NCI-H128 (cell line): ENCODE data around the gene UTP14A.
"Not testable (repeated sequence)": the region's sequence is repeated elsewhere in the genome, so short reads cannot be mapped to it uniquely, and the experiment has no call there.

Experiments used
- DNase-seq: peaks from one replicate; lab custom pipeline; 2025; ENCODE audit not compliant: unreplicated experiment; lab: John Stamatoyannopoulos, UW

UTP14A gene, protein sequence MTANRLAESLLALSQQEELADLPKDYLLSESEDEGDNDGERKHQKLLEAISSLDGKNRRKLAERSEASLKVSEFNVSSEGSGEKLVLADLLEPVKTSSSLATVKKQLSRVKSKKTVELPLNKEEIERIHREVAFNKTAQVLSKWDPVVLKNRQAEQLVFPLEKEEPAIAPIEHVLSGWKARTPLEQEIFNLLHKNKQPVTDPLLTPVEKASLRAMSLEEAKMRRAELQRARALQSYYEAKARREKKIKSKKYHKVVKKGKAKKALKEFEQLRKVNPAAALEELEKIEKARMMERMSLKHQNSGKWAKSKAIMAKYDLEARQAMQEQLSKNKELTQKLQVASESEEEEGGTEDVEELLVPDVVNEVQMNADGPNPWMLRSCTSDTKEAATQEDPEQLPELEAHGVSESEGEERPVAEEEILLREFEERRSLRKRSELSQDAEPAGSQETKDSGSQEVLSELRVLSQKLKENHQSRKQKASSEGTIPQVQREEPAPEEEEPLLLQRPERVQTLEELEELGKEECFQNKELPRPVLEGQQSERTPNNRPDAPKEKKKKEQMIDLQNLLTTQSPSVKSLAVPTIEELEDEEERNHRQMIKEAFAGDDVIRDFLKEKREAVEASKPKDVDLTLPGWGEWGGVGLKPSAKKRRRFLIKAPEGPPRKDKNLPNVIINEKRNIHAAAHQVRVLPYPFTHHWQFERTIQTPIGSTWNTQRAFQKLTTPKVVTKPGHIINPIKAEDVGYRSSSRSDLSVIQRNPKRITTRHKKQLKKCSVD

GRCh38 chrX:129905787-129906580, at the start of gene UTP14A:
Gene UTP14A, plus strand, starts transcription at chrX:129906164. Its CDS starts 47 bp downstream, at chrX:129906211.
- DNase-seq, result peak; percentile 63

DNA sequence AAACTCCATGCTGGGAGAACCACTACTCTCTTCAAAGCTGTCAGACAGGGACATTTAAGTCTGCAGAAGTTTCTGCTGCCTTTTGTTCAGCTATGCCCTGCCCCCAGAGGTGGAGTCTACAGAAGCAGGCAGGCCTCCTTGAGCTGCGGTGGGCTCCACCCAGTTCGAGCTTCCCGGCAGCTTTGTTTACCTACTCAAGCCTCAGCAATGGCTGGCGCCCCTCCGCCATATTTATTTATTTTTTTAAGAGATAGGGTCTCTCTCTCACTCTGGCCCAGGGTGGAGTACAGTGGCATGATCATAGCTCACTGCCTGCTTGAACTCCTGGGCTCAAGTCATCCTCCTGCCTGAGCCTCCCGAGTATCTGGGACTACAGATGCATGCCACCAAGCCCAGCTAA, 46.8 kb upstream of the UTP14A start:
- DNase-seq, result not testable (repeated sequence)

DNA sequence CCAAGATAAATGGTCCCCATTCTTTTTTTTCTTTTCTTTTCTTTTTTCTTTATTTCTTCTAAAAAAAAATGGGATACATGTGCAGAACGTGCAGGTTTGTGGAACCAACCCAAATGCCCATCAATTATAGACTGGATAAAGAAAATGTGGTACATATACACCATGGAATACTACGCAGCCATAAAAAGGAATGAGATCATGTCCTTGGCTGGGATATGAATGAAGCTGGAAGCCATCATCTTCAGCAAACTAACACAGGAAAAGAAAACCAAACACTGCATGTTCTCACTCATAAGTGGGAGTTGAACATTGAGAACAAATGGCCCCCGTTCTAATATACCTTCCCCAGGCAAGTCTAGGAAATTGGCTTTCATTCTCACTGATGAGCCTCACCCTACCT, 39.6 kb upstream of the UTP14A start:
- DNase-seq, result not testable (repeated sequence)

DNA sequence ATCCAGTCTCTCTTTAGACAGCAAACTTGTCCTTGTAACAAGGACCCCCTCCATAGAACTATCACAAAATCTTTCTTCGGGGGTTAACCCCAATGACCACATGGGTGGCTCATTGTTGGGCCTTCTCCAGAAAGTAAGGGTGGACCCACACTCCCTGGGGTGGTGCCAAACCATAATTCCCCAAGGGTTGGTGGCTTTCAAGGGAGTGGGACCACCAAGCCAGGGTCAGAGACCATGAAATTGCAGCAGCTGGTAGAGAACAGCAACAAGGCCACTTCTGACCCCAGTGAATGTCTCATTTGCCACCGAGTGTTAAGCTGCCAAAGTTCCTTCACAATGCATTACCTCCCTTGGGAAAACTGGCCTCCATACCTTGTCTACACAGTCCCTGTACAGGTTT, 33.4 kb upstream of the UTP14A start:
- DNase-seq, result no peak

GRCh38 chrX:129875669-129876068, 30.3 kb upstream of the UTP14A start:
- no peak for DNase-seq

- DNase-seq, result peak; percentile 12
Measured at GRCh38 chrX:129876771-129877305, 29.1 kb upstream of the UTP14A start.

DNA sequence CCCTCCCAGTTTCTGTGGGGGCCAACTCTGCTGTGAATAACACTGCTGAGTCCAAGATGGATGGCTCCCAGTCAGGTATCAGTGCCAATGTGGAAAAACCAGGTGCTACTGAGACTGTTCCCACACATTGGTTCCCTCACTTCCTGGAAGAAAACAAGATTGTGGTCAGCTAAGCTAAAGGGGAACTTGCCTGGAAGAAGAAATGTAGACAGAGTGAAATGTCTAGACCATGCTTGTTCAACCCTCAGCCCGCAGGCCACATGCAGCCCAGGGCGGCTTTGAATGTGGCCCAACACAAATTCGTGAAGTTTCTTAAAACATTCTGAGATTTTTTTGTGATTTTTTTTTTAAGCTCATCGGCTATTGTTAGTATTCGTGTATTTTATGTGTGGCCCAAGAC, 28.6 kb upstream of the UTP14A start:
- no peak for DNase-seq

GRCh38 chrX:129900054-129900453, 5.9 kb upstream of the UTP14A start:
- no peak for DNase-seq

- no peak for DNase-seq
Measured at GRCh38 chrX:129908636-129909035, 2.7 kb downstream of the UTP14A start.

DNA sequence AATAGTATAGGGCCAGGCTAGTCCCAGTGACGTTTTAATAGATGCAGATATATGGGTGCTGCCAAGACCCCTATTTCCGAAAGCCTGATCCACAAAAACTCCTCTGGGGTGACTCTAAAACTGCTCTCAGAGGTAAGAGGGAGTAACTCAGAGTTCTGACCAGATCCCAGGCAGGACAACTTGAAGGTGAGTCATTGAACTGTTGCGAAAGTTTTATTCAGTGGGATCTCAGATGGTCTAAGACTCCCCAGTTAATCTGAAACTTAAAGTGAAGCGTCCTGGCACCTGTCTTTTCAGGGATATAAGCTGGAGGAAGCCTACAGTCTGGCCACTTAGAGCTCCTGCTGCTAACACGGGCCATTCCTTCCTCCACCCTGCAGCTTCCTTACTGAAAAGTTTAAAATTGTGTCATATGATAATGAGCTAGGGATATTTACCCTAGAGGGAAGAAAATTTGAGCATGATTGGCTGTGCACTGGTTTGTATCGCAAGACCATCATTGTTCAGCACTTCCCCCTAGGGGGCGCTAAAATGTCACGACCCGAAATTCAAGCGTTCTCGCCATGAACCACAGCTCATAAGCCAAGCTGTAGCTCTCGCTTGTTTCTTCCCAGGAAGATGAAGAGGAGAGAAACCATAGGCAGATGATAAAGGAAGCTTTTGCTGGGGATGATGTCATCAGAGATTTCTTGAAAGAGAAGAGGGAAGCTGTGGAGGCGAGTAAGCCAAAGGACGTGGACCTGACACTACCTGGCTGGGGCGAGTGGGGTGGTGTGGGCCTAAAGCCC, 19.5 kb downstream of the UTP14A start:
- DNase-seq, result peak; percentile 8

- DNase-seq, result no peak
Measured at GRCh38 chrX:129930941-129931410, 25.0 kb downstream of the UTP14A start.

DNA sequence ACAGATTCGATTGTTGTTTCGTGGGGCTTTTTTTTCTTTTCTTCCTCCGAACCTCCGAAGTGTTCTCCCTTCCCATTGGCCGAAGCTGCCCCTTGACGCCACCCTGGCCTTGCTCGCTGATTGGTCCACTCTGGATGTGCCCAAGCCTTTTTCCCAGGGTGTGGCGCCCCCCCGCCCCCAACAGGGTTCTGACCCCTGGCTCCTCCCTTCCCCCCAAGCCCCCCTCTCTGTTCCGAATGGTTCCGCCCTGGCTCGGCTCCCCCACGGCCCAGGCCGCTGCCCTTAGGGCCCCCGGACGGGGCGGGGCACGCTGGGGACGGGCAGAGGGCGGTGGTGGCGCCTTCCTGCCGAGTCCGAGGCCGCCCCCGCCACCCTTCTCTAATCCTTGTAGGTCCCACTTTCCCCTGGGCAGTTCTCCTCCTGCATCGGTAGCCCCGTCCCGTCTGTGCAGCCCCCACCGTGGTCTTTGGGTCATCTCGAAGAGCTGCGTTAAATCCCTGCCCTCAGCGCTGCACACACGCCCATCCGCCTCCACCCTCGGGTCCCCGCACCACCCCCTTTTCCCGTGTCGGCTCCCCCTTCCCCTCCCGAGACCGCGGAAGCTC, 25.5 kb downstream of the UTP14A start:
- DNase-seq, result peak; percentile 43

DNA sequence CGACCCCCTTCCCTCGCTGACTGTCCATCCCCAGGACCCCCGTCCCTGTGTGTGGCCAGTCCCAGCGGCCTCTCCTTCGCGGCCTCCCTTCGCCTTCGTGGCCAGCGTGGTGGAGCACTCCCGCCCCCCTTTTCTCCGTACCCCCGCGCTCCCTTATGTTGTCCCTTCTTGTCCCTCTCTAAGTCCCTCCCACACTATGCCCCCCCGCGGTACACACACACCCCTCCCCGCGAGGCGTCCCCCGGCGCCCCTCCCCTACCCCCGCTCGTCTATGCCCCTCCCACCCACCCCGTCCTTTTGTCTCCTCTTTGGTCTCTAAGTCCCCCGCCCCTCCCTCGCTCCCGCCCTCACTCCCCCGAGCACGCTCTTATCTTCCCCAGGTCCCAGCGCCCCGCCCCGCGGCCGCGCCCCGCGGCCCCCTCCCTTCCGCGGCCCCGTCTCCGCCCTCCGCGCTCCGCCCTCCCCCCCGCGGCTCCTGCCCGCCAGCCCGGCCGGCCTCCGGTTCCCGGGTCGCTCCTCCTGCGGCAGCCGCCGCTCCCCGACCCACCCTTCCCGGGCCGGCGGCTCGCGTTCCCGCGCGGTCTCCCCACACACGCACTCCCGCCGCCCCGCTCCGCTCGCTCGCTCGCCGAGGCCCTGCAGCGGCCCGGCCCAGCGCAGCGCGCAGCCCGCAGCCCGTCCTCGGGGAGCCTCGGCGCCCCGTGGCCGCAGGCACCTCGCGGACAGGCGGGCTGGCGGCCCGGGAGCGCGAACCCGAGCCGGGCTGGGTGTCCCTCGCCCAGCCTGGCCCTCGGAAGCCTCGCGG, 26.3 kb downstream of the UTP14A start:
- DNase-seq, result peak; percentile 40

- DNase-seq, result no peak
Measured at GRCh38 chrX:129932821-129933321, 26.9 kb downstream of the UTP14A start.

DNA sequence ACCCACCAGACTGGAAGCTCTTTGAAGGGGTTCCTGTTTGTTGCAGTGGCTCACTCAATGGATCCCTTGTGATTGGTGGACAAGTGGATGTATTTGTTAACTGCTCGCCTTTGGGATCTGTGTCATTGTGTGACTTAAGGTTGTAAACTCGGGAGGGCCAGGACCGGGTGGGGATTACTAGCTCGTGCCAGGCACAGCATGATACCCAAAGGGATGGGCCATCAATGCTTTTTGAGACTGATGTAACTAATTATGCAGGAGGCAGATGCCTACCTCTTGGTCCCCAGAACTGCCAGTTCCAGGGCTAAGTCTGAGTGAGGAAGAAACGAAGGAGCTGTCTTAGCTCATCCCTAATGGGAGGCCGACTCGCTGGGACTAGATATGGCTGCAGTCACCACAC, 27.7 kb downstream of the UTP14A start:
- no peak for DNase-seq

GRCh38 chrX:129934461-129934860, 28.5 kb downstream of the UTP14A start:
- no peak for DNase-seq

DNA sequence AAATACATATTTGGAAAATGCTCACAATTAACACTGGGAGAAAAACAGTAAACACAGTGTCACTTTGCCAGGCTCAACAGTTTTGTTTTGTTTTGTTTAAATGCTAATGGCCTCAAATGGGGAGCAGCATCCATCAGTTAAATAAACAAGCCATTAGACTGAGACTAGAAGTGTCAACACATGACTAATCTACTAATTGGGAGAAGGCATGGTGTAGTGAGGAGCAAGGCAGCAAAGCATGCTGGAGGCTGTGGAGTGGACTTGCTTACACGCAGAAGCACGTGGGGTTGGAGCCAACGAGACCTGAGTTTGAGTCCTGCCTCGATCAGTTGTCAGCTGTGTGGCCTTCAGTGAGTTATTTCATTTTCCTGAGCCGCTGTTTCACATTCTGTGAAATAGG, 29.0 kb downstream of the UTP14A start:
- DNase-seq, result no peak

DNA sequence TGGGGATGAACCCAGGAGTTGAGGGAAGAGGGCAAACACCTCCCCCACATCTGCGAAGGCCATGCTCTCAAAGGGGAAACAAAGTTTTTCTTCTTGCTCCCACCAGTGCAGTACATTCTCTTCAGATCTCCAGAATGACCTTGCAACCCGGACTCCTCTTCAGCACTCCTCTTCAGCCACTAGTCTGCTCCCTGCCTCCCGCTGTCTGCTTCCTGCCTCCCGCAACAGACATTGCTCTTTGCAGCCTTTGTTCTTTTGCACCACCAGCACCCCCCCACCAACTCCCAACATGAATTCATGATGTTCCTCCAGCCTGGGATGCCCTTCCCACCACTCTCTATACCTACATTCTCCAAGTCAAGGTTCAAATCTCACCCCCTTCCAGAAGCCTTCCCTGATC, 32.1 kb downstream of the UTP14A start:
- no peak for DNase-seq

DNA sequence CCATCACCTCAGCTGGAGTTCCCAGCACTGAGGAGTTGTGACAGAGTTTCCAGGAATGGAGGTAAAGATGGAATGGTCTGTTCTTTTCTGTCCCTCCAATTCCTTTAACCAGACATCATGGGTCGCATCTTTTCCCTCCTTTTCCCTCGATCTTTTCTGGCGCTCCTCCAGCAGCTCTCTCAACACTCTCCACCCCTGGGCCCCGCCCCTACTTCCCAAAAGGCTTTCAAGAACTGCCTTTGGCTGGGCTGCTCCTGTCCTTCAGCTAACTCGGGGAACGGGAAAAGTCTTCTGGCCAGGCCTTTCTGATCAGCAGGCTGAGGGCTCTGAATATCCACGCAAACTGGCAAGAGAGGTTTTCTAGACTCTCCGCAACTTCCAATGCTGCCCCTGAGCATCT, 34.0 kb downstream of the UTP14A start:
- DNase-seq, result no peak
